ENCODE data around the gene HTD2.
"Not testable (repeated sequence)": the region's sequence is repeated elsewhere in the genome, so short reads cannot be mapped to it uniquely, and the experiment has no call there.

Gene HTD2

GRCh38 chr3:58333206-58334012 lies 27.1 kb downstream of the HTD2 start:
- DNase-seq: peak; percentile 16

GRCh38 chr3:58334013-58334321 lies 27.6 kb downstream of the HTD2 start:
- DNase-seq: no peak

- DNase-seq: no peak
Observed at GRCh38 chr3:58334506-58334884, 28.2 kb downstream of the HTD2 start.

GRCh38 chr3:58335652-58335947 lies 29.3 kb downstream of the HTD2 start:
- DNase-seq: no peak

- no peak for DNase-seq
Observed at GRCh38 chr3:58336135-58336882, 30.0 kb downstream of the HTD2 start.

- DNase-seq: no peak
Observed at GRCh38 chr3:58337190-58337589, 30.9 kb downstream of the HTD2 start.

- not testable (repeated sequence) for DNase-seq
Observed at GRCh38 chr3:58339146-58339545, 32.8 kb downstream of the HTD2 start.

- no peak for DNase-seq
Observed at GRCh38 chr3:58340594-58341244, 34.4 kb downstream of the HTD2 start.

- DNase-seq: no peak
Observed at GRCh38 chr3:58341376-58341775, 35.1 kb downstream of the HTD2 start.

GRCh38 chr3:58342676-58343075 lies 36.4 kb downstream of the HTD2 start:
- no peak for DNase-seq

- no peak for DNase-seq
Observed at GRCh38 chr3:58345457-58345856, 39.1 kb downstream of the HTD2 start.

GRCh38 chr3:58346368-58346767 lies 40.0 kb downstream of the HTD2 start:
- no peak for DNase-seq

GRCh38 chr3:58347984-58348383 lies 41.7 kb downstream of the HTD2 start:
- DNase-seq: no peak

GRCh38 chr3:58349792-58350626 lies 43.7 kb downstream of the HTD2 start:
- no peak for DNase-seq

GRCh38 chr3:58350627-58351013 lies 44.3 kb downstream of the HTD2 start:
- DNase-seq: no peak

- DNase-seq: no peak
Observed at GRCh38 chr3:58351920-58352319, 45.6 kb downstream of the HTD2 start.

- DNase-seq: no peak
Observed at GRCh38 chr3:58352626-58353025, 46.3 kb downstream of the HTD2 start.

GRCh38 chr3:58353722-58354553 lies 47.6 kb downstream of the HTD2 start:
- no peak for DNase-seq

- no peak for DNase-seq
Observed at GRCh38 chr3:58355179-58355578, 48.9 kb downstream of the HTD2 start.

- DNase-seq: no peak
Observed at GRCh38 chr3:58356054-58356453, 49.7 kb downstream of the HTD2 start.

- DNase-seq: no peak
Observed at GRCh38 chr3:58357402-58357801, 51.1 kb downstream of the HTD2 start.

GRCh38 chr3:58358092-58358491 lies 51.8 kb downstream of the HTD2 start:
- DNase-seq: no peak
